HT1080 (cell line): Measurements from ENCODE around the gene LHX5. TPM values are rescaled to one million over a fixed set of nuclear protein-coding genes. Genes with fewer than 3 reads are reported as not detected.

ENCODE experiments used
- DNase-seq: peaks from one replicate; pipeline ENCODE4 v3.0.0-alpha.2; 2015; ENCODE audit warnings: low read depth
- total RNA-seq: library from RNA; depleted of rRNA; stranded (reverse); fragments of >200 nt; shearing (Covaris generic); gene quantifications from 2 replicates; pipeline ENCODE4 v1.2.3, GENCODE V29; 2014

The LHX5 gene
- total RNA-seq, 1 experiment from 2014 or later, result not detected

- DNase-seq, result no peak
Measured at GRCh38 chr12:113440947-113441782, 30.5 kb downstream of the LHX5 start.

GRCh38 chr12:113440336-113440735, 31.3 kb downstream of the LHX5 start:
- DNase-seq, result no peak

- peak; percentile 37 for DNase-seq
Measured at GRCh38 chr12:113439606-113440030, 32.1 kb downstream of the LHX5 start.

DNA sequence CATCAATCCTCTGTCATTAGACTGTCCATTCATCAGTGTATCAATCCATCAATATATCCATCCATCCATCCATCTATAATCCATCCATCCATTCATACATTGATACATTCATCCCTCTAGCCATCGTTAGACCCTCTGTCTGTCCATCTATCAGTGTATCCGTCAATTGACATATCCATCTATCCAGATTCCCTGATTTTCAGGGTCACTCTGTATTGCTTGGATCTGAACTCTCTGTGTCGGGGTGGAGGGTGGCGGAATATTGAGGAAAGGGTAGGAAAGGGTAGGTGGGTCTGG, 32.4 kb downstream of the LHX5 start:
- DNase-seq, result no peak

GRCh38 chr12:113438523-113439300, 33.0 kb downstream of the LHX5 start:
- DNase-seq, result no peak

DNA sequence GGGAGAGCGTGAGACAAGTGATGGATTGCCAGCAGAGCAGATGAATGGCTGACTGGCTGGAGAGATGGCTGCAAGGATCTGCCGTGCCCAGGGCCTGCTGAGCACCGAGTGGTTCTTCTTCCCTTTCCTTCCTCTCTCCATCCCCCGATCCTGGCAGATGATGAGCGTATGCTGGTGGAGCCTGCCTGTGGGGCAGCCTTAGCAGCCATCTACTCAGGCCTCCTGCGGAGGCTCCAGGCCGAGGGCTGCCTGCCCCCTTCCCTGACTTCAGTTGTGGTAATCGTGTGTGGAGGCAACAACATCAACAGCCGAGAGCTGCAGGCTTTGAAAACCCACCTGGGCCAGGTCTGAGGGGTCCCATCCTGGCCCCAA, 34.0 kb downstream of the LHX5 start:
- no peak for DNase-seq

- no peak for DNase-seq
Measured at GRCh38 chr12:113436993-113437728, 34.5 kb downstream of the LHX5 start.

- no peak for DNase-seq
Measured at GRCh38 chr12:113436586-113436985, 35.1 kb downstream of the LHX5 start.

- DNase-seq, result no peak
Measured at GRCh38 chr12:113435367-113435766, 36.3 kb downstream of the LHX5 start.

DNA sequence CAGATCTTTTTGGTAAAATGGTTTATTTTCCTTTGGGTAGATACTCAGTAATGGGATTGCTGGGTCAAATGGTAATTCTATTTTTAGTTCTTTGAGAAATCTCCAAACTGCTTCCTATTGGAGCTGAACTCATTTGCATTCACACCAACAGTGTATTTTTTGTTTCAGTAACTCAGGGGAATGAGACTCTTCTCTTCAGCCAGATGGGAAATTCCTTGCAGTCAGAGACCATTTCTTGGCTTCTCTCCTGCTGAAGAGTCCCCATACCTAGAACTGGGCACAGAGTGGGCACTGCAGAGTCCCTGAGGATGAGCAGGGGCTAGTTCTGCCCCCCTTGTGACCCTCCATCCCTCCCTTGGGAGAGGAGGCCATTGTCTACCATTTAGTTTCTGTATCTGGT, 38.7 kb downstream of the LHX5 start:
- no peak for DNase-seq

DNA sequence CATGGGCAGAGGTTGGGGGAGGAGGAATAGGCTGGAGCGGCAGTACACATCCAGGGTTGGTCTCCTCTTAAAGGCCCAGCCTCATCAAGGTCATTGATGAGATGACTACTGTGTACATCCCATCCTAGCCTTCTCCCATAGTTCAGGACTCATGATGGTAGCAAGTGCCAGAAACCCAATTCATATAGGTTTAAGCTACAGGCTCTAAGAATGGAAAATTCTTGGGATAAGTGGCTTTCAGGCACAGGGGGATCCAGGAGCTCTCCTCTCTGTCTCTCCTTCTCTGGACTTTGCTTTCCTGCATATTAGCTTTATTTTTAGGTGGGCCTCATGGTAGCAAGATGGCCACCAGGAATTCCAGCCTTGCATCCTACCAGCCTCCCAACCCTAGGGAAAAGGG, 43.2 kb downstream of the LHX5 start:
- no peak for DNase-seq

DNA sequence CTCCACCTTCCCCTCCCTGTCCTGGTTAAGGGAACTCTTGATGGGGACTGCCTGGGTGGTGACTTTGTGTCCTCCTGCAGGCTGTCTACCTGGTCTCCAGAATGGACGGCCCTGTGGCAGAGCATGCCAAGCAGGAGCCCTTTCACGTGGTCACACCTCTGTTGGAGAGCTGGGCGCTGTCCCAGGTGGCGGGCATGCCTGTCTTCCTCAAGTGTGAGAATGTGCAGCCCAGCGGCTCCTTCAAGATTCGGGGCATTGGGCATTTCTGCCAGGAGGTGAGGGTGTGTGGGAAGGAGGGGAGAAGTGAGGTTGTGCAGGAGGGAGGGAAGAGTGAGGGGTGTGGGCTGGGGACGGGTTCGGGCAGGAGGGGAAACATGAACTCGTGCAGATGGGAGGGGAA, 43.8 kb downstream of the LHX5 start:
- no peak for DNase-seq

GRCh38 chr12:113425960-113426453, 45.7 kb downstream of the LHX5 start:
- DNase-seq, result no peak

- peak; percentile 78 for DNase-seq
Measured at GRCh38 chr12:113424915-113425823, 46.5 kb downstream of the LHX5 start.

GRCh38 chr12:113424456-113424855, 47.2 kb downstream of the LHX5 start:
- no peak for DNase-seq

DNA sequence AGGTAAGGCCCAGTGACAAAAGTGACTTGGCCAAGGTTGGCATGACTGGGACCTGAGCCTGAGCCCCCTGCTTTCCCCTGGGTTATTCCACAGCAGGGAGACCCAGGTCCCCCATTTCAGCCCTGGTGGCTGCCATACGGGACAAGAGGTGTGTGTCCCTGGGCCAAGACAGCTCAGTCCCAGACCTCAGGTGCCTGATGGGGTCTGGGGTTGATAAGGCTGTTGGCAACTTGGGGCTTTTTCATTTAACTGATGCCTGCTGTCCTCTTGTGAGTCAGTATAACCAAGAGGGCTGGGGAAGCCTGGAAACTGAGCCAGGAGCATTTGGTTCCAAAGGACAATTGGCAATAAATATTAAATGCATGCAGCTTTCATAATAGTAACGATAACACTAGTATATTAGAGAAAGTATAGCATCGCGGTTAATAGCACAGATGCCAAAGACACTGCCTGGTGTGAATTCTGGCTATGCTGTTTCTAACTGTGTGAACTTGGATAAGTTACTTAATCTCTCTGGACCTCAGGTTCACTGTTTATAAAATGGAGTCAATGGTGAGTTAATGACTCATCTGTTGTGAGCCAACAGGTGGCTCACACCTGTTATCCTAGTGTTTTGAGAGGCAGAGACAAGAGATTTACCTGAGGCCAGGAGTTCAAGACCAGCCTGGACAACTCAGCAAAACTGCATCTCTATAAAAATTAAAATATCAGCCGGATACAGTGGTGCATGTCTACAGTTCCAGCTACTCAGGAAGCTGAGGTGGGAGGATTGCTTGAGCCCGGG, 48.6 kb downstream of the LHX5 start:
- no peak for DNase-seq

DNA sequence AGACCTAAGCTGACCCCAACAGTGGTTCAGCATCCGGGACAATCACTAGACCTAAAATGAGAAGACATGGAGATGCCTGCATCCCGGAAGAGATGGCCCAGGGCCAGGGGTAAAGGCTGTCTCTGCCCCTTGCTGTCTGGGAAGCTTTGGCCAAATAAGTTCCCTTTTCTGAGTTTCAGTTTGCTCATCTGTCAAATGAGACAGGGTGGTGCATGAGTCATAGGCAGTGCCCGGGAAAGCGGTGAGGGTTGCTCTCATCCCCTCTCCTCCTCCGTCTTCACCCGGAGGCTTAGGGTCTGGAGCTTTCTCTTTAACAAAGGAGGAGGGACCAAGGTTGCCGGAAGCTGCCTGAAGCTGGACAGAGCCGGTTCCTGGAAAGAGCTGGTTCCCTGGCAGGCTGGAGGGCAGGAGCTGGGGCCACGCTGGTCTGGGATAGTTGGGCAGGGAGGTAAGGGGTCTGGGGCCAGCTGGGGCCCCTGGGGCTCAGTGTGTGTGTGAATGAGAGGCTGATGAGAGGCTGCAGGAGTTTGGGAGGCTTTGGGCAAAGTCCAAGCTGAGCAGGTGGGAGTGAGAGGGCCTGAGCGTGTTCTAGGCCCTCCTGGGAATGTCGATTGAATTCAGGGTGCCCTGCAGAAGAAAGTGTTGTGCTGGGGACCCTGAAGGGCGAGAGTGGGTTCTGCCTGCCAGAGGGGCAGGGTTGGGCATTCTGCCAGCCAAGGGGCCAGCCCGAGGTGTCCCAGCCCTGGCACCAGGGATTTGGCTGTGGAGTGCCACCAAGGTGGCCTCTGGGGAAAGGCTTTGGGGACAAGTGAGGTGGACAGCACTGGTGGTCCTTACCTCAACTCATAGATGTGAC, 49.4 kb downstream of the LHX5 start, which contains the start of gene SDSL:
Gene SDSL (plus strand): TSS at position 351 of the 856 bp plus-strand sequence. CDS start 5,603 bp downstream, outside the sequence.
- DNase-seq, result peak; percentile 95

- no peak for DNase-seq
Measured at GRCh38 chr12:113420996-113421595, 50.6 kb downstream of the LHX5 start.
